NOMO-1 (cell line): Measurements from ENCODE around the gene EFHC2.

Experiments used
- DNase-seq, 2 experiments: peaks; one replicate each; lab custom pipeline; 2025; ENCODE audit not compliant: unreplicated experiment in 2 of 2; lab: John Stamatoyannopoulos, UW

The EFHC2 gene

GRCh38 chrX:44343412-44344141 lies at the start of gene EFHC2:
TSS of gene EFHC2 (minus strand) at chrX:44343672. CDS start at chrX:44343588, 84 bp downstream.
- DNase-seq, result peak in 1 of 2 experiments; percentile 34

GRCh38 chrX:44392767-44393166 lies 49.3 kb upstream of the EFHC2 start:
- DNase-seq, result no peak

- no peak for DNase-seq
Measured at GRCh38 chrX:44384688-44385338, 41.3 kb upstream of the EFHC2 start.

- DNase-seq, result no peak
Measured at GRCh38 chrX:44382871-44383270, 39.4 kb upstream of the EFHC2 start.

- no peak for DNase-seq
Measured at GRCh38 chrX:44352758-44353157, 9.3 kb upstream of the EFHC2 start.

- DNase-seq, result no peak
Measured at GRCh38 chrX:44349561-44349960, 6.1 kb upstream of the EFHC2 start.

GRCh38 chrX:44344687-44345086 lies 1.2 kb upstream of the EFHC2 start:
- DNase-seq, result peak; percentile 63 to 81

GRCh38 chrX:44344194-44344593 lies 722 bp upstream of the EFHC2 start:
- peak; percentile 5 to 34 for DNase-seq

GRCh38 chrX:44342866-44343265 lies 606 bp downstream of the EFHC2 start:
- no peak for DNase-seq

GRCh38 chrX:44338361-44338760 lies 5.1 kb downstream of the EFHC2 start:
- no peak for DNase-seq

- no peak for DNase-seq
Measured at GRCh38 chrX:44332437-44332836, 11.0 kb downstream of the EFHC2 start.

- DNase-seq, result no peak
Measured at GRCh38 chrX:44330227-44330626, 13.2 kb downstream of the EFHC2 start.

GRCh38 chrX:44319550-44319949 lies 23.9 kb downstream of the EFHC2 start:
- no peak for DNase-seq

- no peak for DNase-seq
Measured at GRCh38 chrX:44317181-44317580, 26.3 kb downstream of the EFHC2 start.

GRCh38 chrX:44314808-44315207 lies 28.7 kb downstream of the EFHC2 start:
- no peak for DNase-seq

GRCh38 chrX:44314259-44314734 lies 29.2 kb downstream of the EFHC2 start:
- peak; percentile 85 to 92 for DNase-seq

GRCh38 chrX:44312421-44312820 lies 31.1 kb downstream of the EFHC2 start:
- no peak for DNase-seq

GRCh38 chrX:44310227-44310626 lies 33.2 kb downstream of the EFHC2 start:
- no peak for DNase-seq

- no peak for DNase-seq
Measured at GRCh38 chrX:44308869-44309268, 34.6 kb downstream of the EFHC2 start.

- DNase-seq, result no peak
Measured at GRCh38 chrX:44306356-44306755, 37.1 kb downstream of the EFHC2 start.

- DNase-seq, result no peak
Measured at GRCh38 chrX:44305921-44306320, 37.6 kb downstream of the EFHC2 start.

- DNase-seq, result no peak
Measured at GRCh38 chrX:44303119-44303518, 40.4 kb downstream of the EFHC2 start.
